Measurements from ENCODE around the gene CMTM8.

The CMTM8 gene

GRCh38 chr3:32257042-32257441, 18.6 kb downstream of the CMTM8 start:
- Histone ChIP-seq H3K27ac (no peak overlapping the region), H3K4me3 (no peak overlapping the region)
- TF ChIP-seq, protein P1, sequence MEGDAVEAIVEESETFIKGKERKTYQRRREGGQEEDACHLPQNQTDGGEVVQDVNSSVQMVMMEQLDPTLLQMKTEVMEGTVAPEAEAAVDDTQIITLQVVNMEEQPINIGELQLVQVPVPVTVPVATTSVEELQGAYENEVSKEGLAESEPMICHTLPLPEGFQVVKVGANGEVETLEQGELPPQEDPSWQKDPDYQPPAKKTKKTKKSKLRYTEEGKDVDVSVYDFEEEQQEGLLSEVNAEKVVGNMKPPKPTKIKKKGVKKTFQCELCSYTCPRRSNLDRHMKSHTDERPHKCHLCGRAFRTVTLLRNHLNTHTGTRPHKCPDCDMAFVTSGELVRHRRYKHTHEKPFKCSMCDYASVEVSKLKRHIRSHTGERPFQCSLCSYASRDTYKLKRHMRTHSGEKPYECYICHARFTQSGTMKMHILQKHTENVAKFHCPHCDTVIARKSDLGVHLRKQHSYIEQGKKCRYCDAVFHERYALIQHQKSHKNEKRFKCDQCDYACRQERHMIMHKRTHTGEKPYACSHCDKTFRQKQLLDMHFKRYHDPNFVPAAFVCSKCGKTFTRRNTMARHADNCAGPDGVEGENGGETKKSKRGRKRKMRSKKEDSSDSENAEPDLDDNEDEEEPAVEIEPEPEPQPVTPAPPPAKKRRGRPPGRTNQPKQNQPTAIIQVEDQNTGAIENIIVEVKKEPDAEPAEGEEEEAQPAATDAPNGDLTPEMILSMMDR (IDR thresholded peaks at IDR 0.05) = no peak
- DNase-seq (ENCODE audit: low spot score) = no peak

GRCh38 chr3:32257641-32258438, 19.4 kb downstream of the CMTM8 start:
- DNase-seq (ENCODE audit: low spot score) = no peak
- H3K4me3 ChIP-seq = no peak overlapping the region
- H3K27ac ChIP-seq = no peak overlapping the region
- TF ChIP-seq, protein P1 (IDR thresholded peaks at IDR 0.05) = no peak

GRCh38 chr3:32258869-32259268, 20.4 kb downstream of the CMTM8 start:
- Histone ChIP-seq H3K27ac (no peak overlapping the region), H3K4me3 (no peak overlapping the region)
- no peak for DNase-seq (ENCODE audit: low spot score)
- TF ChIP-seq, protein P1 (IDR thresholded peaks at IDR 0.05) = no peak

GRCh38 chr3:32261545-32261944, 23.1 kb downstream of the CMTM8 start:
- DNase-seq (ENCODE audit: low spot score) = no peak

GRCh38 chr3:32262201-32262600, 23.7 kb downstream of the CMTM8 start:
- H3K27ac ChIP-seq = no peak overlapping the region
- no peak overlapping the region for H3K4me3 ChIP-seq
- TF ChIP-seq, protein P1 (IDR thresholded peaks at IDR 0.05) = no peak
- no peak for DNase-seq (ENCODE audit: low spot score)

More at GRCh38 chr3:32261545-32261944, 23.1 kb downstream of the CMTM8 start:
- H3K27ac ChIP-seq = no peak overlapping the region
- TF ChIP-seq, protein P1 (IDR thresholded peaks at IDR 0.05) = no peak
- H3K4me3 ChIP-seq = no peak overlapping the region

DNA sequence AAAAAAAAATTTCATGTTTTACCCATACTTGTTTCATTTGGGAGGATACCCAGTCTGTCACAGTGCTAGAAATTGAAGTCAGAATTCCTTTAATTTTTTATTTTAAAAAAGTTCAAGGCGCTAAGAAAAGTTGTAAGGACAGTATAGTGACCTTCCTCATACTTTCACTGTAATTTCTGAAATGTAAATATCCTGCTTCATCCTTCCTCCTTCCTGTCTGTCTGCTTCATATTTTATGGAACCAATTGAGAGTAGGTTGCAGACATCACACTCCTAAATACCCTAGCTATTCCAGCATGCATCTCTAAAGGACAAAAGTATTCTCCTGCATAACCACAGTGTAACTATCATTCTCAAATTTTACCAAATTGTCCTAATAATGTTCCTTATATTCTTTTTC, 35.8 kb downstream of the CMTM8 start:
- Histone ChIP-seq H3K27ac (no peak overlapping the region), H3K4me3 (no peak overlapping the region)
- TF ChIP-seq, protein P1 (IDR thresholded peaks at IDR 0.05) = no peak
- DNase-seq (ENCODE audit: low spot score) = no peak

GRCh38 chr3:32275506-32275905, 37.0 kb downstream of the CMTM8 start:
- Histone ChIP-seq H3K27ac (no peak overlapping the region), H3K4me3 (no peak overlapping the region)
- TF ChIP-seq, protein P1 (IDR thresholded peaks at IDR 0.05) = no peak
- no peak for DNase-seq (ENCODE audit: low spot score)

Measured in coronary artery (tissue), 2 donors.